CD4-positive, CD25-positive, alpha-beta regulatory T cell (primary cell): ENCODE results near the gene SLC25A38. TPM values are rescaled to one million over a fixed set of nuclear protein-coding genes. Genes with fewer than 3 reads are reported as not detected.
"Not testable (repeated sequence)": the region's sequence is repeated elsewhere in the genome, so short reads cannot be mapped to it uniquely, and the experiment has no call there.

Experiments
- ATAC-seq, 2 donors: fragments of 150-1000 bp; cut with Tn5 transposase; one replicate each; pipeline ENCODE4 v1.10.0; 2021; ENCODE audit warnings: low read depth in 2 of 2, moderate number of reproducible peaks in 2 of 2, moderate library complexity in 1 of 2
- DNase-seq, 3 donors: peaks; one replicate each; pipeline versions ENCODE4 v3.0.0 to v3.0.0-alpha.2; 2012 to 2022; ENCODE audit warnings: mixed read lengths in 1 of 3
- H3K27ac ChIP-seq: one replicate; pipeline ENCODE4 v1.7.0; 2013; ENCODE audit warnings: mild to moderate bottlenecking, low read length; ENCODE audit not compliant: insufficient read depth, poor library complexity, severe bottlenecking
- H3K27me3 ChIP-seq: one replicate; pipeline ENCODE4 v1.7.0; 2013; ENCODE audit warnings: low read length; ENCODE audit not compliant: control insufficient read depth, insufficient read depth
- H3K36me3 ChIP-seq: one replicate; pipeline ENCODE4 v1.7.0; 2013; ENCODE audit warnings: mild to moderate bottlenecking, low read length, moderate library complexity; ENCODE audit not compliant: control insufficient read depth, insufficient read depth
- H3K4me1 ChIP-seq: 2 replicates; pipeline ENCODE4 v1.7.0; 2013; ENCODE audit warnings: mild to moderate bottlenecking, low read length; ENCODE audit not compliant: insufficient read depth, control insufficient read depth, poor library complexity, severe bottlenecking
- H3K4me3 ChIP-seq: one replicate; pipeline ENCODE4 v1.7.0; 2013; ENCODE audit warnings: low read depth, mild to moderate bottlenecking, low read length, moderate library complexity
- H3K9me3 ChIP-seq, 2 experiments: 1 replicate in 1 of 2; 2 replicates in 1 of 2; pipeline ENCODE4 v1.7.0; 2013; ENCODE audit warnings: low read length in 2 of 2, mild to moderate bottlenecking in 1 of 2, moderate library complexity in 1 of 2; ENCODE audit not compliant: control insufficient read depth in 2 of 2
- H3K27ac Mint-ChIP-seq, 3 donors: one replicate each; pipeline ENCODE4 v1.8.0; 2020 to 2022; ENCODE audit warnings: mild to moderate bottlenecking in 3 of 3, mixed read lengths in 3 of 3, moderate library complexity in 2 of 3
- H3K27me3 Mint-ChIP-seq: one replicate; pipeline ENCODE4 v1.8.0; 2022; ENCODE audit warnings: mild to moderate bottlenecking, mixed read lengths
- H3K36me3 Mint-ChIP-seq: one replicate; pipeline ENCODE4 v1.8.0; 2020; ENCODE audit warnings: mixed read lengths
- H3K4me1 Mint-ChIP-seq, 4 donors: one replicate each; pipeline ENCODE4 v1.8.0; 2020 to 2022; ENCODE audit warnings: mixed read lengths in 4 of 4, mild to moderate bottlenecking in 1 of 4
- H3K4me3 Mint-ChIP-seq, 4 donors: one replicate each; pipeline ENCODE4 v1.8.0; 2020 to 2022; ENCODE audit warnings: mild to moderate bottlenecking in 4 of 4, mixed read lengths in 4 of 4, moderate library complexity in 3 of 4
- H3K9me3 Mint-ChIP-seq, 7 donors: one replicate each; pipeline ENCODE4 v1.8.0; 2020 to 2022; ENCODE audit warnings: mixed read lengths in 7 of 7, mild to moderate bottlenecking in 3 of 7, moderate library complexity in 2 of 7
- polyA plus RNA-seq, 4 donors: library from polyadenylated mRNA; unstranded; fragments of 300-500 nt; fragmentation: Illumina TruSeq; gene quantifications; one replicate each; pipeline ENCODE4 v1.2.3, GENCODE V29; 2021
- total RNA-seq: library from RNA; stranded (reverse); gene quantifications from one replicate; pipeline ENCODE4 v1.2.3, GENCODE V29; 2022

The SLC25A38 gene
- total and polyA plus RNA-seq, 5 donors from 2014 or later = 52.2 to 70.1 (median 65.0) TPM

DNA sequence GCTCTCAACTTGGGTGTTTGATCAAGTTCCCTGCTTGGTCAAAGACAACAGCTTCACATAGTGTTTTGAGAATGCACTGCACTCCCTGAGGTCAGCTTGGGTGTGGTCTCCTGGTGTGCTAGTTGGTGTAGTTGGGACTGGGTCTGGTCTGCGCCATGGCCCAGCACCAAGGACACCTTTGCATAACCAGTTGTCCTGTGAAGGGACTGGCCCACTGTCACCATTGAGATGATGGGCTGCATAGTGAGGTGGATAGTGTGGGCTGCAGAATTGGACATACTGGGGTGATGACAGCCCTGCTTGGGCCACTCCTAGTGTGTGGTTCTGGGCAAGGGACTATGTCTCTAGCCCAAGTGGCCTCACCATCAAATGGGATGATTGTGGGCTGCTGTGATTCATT lies 32.8 kb downstream of the SLC25A38 start:
- H3K9me3 Mint-ChIP-seq = peaks cover 0 to 2% (median 0%) of the 10 kb centered on the region in 7 donors
- Histone ChIP-seq H3K4me1 (no peaks in the 10 kb centered on the region), H3K27ac (no peak overlapping the region), H3K27me3 (no peaks in the 10 kb centered on the region), H3K4me3 (no peak overlapping the region), H3K9me3 (no peaks in the 10 kb centered on the region), H3K36me3 (peaks cover 30% of the 10 kb centered on the region)
- DNase-seq (no peak), ATAC-seq (peak in 1 of 2 donors; percentile 14)
- H3K4me3 Mint-ChIP-seq = peak overlapping the region in 1 of 4 donors; percentile 39
- H3K27ac Mint-ChIP-seq = peak overlapping the region; percentile 48 to 55 (median 49)
- H3K36me3 Mint-ChIP-seq = peaks cover 33% of the 10 kb centered on the region
- peaks cover 7% of the 10 kb centered on the region for H3K27me3 Mint-ChIP-seq
- peaks cover 8 to 27% (median 14%) of the 10 kb centered on the region in 4 donors for H3K4me1 Mint-ChIP-seq

DNA sequence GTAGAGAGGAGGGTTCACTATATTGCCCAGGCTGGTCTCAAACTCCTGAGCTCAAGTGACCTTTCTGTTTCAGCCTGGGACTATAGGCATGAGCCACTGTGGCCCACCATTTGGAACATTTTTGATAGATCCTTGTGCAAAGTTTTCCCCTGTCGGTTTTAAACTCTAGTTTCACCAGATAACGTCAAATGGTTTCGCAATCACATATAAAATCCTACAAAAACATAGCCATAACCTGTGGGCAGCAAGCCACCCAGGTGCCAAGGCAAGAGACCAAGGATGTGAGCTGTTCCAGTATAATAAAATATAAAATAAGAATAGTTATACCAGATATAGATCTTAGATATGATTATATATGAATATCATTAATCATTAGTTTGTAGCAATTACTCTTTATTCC lies 33.8 kb downstream of the SLC25A38 start:
- H3K27ac Mint-ChIP-seq = peak overlapping the region in 1 of 3 donors; percentile 32
- not testable (repeated sequence) for H3K9me3 Mint-ChIP-seq, H3K27me3 ChIP-seq, H3K27ac ChIP-seq, ATAC-seq, H3K9me3 ChIP-seq, H3K4me3 ChIP-seq, H3K4me1 ChIP-seq, DNase-seq, H3K27me3 Mint-ChIP-seq, H3K4me3 Mint-ChIP-seq
- peaks cover 25% of the 10 kb centered on the region for H3K36me3 Mint-ChIP-seq
- H3K36me3 ChIP-seq = peaks cover 20% of the 10 kb centered on the region
- peaks cover 2 to 18% (median 7%) of the 10 kb centered on the region in 4 donors for H3K4me1 Mint-ChIP-seq

GRCh38 chr3:39418556-39419225 lies 35.5 kb downstream of the SLC25A38 start:
- not testable (repeated sequence) for H3K27ac ChIP-seq, H3K36me3 Mint-ChIP-seq, ATAC-seq, H3K9me3 ChIP-seq, H3K36me3 ChIP-seq, H3K4me1 ChIP-seq, H3K9me3 Mint-ChIP-seq, H3K27me3 ChIP-seq, H3K27ac Mint-ChIP-seq, H3K4me3 ChIP-seq, H3K4me1 Mint-ChIP-seq, H3K4me3 Mint-ChIP-seq, DNase-seq, H3K27me3 Mint-ChIP-seq

DNA sequence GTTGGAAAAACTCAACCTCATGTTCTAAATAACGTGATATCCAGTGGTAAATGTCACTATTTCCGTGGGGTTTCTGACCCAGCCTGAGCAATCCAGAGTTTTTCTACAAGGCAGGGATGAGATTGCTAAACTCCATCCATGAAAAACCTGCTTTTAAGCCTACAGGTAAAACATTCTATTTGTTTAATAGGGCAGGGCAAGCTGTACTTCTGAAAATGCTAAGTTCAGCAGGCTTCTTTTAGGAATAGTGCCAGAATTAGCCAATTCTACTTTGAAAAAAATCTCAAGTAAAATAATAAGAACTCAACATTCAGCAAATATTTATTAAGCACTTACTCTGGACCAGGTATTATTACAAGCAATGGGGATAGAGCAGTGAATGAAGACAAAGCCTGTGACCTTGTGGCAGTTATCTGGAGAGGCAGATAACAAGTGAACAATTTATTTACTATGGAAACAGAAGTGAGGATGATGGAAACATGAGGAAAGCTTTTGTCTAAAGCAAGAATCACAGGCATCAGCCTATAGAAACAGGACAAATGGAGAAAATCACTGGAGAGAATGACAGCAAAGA lies 36.7 kb downstream of the SLC25A38 start:
- H3K4me3 ChIP-seq = no peak overlapping the region
- Mint-ChIP-seq H3K9me3 (peaks cover 0 to 2% (median 0%) of the 10 kb centered on the region in 7 donors), H3K36me3 (peaks cover under 1% of the 10 kb centered on the region), H3K4me1 (peaks cover 0 to 9% (median under 1%) of the 10 kb centered on the region in 4 donors), H3K27ac (no peak overlapping the region), H3K4me3 (no peak overlapping the region), H3K27me3 (peaks cover 7% of the 10 kb centered on the region)
- H3K27ac ChIP-seq = no peak overlapping the region
- no peaks in the 10 kb centered on the region for H3K27me3 ChIP-seq
- ATAC-seq = no peak
- H3K36me3 ChIP-seq = no peaks in the 10 kb centered on the region
- DNase-seq = no peak
- H3K9me3 ChIP-seq = no peaks in the 10 kb centered on the region
- no peaks in the 10 kb centered on the region for H3K4me1 ChIP-seq

GRCh38 chr3:39420543-39420942 lies 37.4 kb downstream of the SLC25A38 start:
- no peak overlapping the region for H3K27ac Mint-ChIP-seq
- ATAC-seq (no peak), DNase-seq (no peak)
- peaks cover 7% of the 10 kb centered on the region for H3K27me3 Mint-ChIP-seq
- no peaks in the 10 kb centered on the region for H3K9me3 ChIP-seq
- H3K36me3 Mint-ChIP-seq = no peaks in the 10 kb centered on the region
- H3K4me1 Mint-ChIP-seq = peaks cover 0 to 9% (median 0%) of the 10 kb centered on the region in 4 donors
- H3K4me3 ChIP-seq = no peak overlapping the region
- H3K36me3 ChIP-seq = no peaks in the 10 kb centered on the region
- H3K27me3 ChIP-seq = no peaks in the 10 kb centered on the region
- no peaks in the 10 kb centered on the region for H3K4me1 ChIP-seq
- no peak overlapping the region for H3K27ac ChIP-seq
- H3K9me3 Mint-ChIP-seq = peaks cover 0 to 2% (median 0%) of the 10 kb centered on the region in 7 donors
- no peak overlapping the region for H3K4me3 Mint-ChIP-seq

DNA sequence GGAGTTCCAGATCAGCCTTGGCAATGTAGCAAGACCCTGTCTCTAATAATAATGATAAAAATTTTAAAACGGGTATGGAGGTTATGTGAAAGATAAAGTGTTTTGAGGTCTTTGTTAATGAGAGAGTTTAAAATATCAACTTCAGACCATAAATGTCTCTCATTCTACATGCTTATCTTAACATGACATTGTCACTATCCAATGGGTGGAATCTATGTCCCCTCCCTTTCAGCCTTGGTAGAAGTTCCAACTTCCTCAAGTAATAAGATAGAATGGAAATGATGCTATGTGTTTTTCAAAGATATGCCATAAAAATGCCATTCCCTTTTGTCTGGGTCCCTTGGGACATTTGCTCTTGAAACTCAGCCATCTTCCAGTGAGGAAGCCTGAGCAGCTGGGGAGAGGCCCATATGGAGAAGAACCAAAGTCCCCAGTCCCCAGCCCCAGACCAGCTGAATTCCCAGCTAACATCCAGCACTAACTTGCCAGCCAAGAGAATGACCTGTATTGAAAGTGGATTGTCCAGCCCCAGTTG lies 40.3 kb downstream of the SLC25A38 start:
- ATAC-seq (no peak), DNase-seq (no peak)
- no peaks in the 10 kb centered on the region for H3K36me3 Mint-ChIP-seq
- H3K4me3 Mint-ChIP-seq = no peak overlapping the region
- Histone ChIP-seq H3K27me3 (no peaks in the 10 kb centered on the region), H3K27ac (no peak overlapping the region), H3K9me3 (no peaks in the 10 kb centered on the region), H3K36me3 (no peaks in the 10 kb centered on the region), H3K4me1 (no peaks in the 10 kb centered on the region), H3K4me3 (no peak overlapping the region)
- H3K4me1 Mint-ChIP-seq = no peaks in the 10 kb centered on the region
- peaks cover 0 to 1% (median 0%) of the 10 kb centered on the region in 7 donors for H3K9me3 Mint-ChIP-seq
- no peak overlapping the region for H3K27ac Mint-ChIP-seq
- peaks cover 4% of the 10 kb centered on the region for H3K27me3 Mint-ChIP-seq

GRCh38 chr3:39426312-39426711 lies 43.1 kb downstream of the SLC25A38 start:
- no peaks in the 10 kb centered on the region for H3K27me3 Mint-ChIP-seq
- Histone ChIP-seq H3K9me3 (no peaks in the 10 kb centered on the region), H3K27me3 (no peaks in the 10 kb centered on the region), H3K4me1 (no peaks in the 10 kb centered on the region), H3K4me3 (no peak overlapping the region), H3K27ac (no peak overlapping the region), H3K36me3 (no peaks in the 10 kb centered on the region)
- H3K4me1 Mint-ChIP-seq = no peaks in the 10 kb centered on the region
- DNase-seq (no peak), ATAC-seq (no peak)
- H3K9me3 Mint-ChIP-seq = peaks cover 0 to 1% (median 0%) of the 10 kb centered on the region in 7 donors
- H3K4me3 Mint-ChIP-seq = no peak overlapping the region
- H3K27ac Mint-ChIP-seq = no peak overlapping the region
- no peaks in the 10 kb centered on the region for H3K36me3 Mint-ChIP-seq
